ENCODE data around the gene MIOX. TPM values are rescaled to one million over a fixed set of nuclear protein-coding genes. Genes with fewer than 3 reads are reported as not detected.

Gene MIOX
- total RNA-seq, 1 experiment from 2014 or later: 1.4 TPM

- no peak overlapping the region for H3K56ac ChIP-seq (ENCODE audit: insufficient read length, low read depth, low read length)
- H2BK5ac ChIP-seq (ENCODE audit: insufficient read length, low read length): no peak overlapping the region
- H2AK5ac ChIP-seq (ENCODE audit: insufficient read length, low read length): no peak overlapping the region
- no peak overlapping the region for H4K91ac ChIP-seq (ENCODE audit: insufficient read length, low read depth, low read length)
- Mint-ChIP-seq H3K27ac (no peak overlapping the region), H3K9me3 (no peaks in the 10 kb centered on the region; a peak in 1 of 5 replicates), H3K4me1 (no peaks in the 10 kb centered on the region), H3K4me3 (no peak overlapping the region), H3K27me3 (ENCODE audit: low read depth) (no peaks in the 10 kb centered on the region), H3K36me3 (ENCODE audit: insufficient read depth in 1 of 3, low read depth in 3 of 3) (peaks cover 25 to 89% (median 84%) of the 10 kb centered on the region in 3 experiments)
- no peaks in the 10 kb centered on the region for H3K27me3 ChIP-seq (ENCODE audit: insufficient read depth, low read length)
- no peak overlapping the region for H3T11ph ChIP-seq (ENCODE audit: low read length)
- no peak overlapping the region for H3K23ac ChIP-seq (ENCODE audit: insufficient read length, low read depth, low read length)
- no peak overlapping the region for H4K5ac ChIP-seq (ENCODE audit: insufficient read length, low read depth, low read length)
- no peak overlapping the region for H3K4me2 ChIP-seq (ENCODE audit: insufficient read depth, insufficient read length, low read length)
- no peak overlapping the region for H3K4ac ChIP-seq (ENCODE audit: low read depth, low read length)
- H2BK12ac ChIP-seq (ENCODE audit: insufficient read length, low read depth, low read length): no peak overlapping the region
- H3K9me3 ChIP-seq (ENCODE audit: control insufficient read depth, low read depth, low read length): no peaks in the 10 kb centered on the region
- H2BK20ac ChIP-seq (ENCODE audit: low read depth, low read length, poor library complexity, severe bottlenecking): no peak overlapping the region
- no peak overlapping the region for H2AFZ ChIP-seq (ENCODE audit: low read length)
- no peaks in the 10 kb centered on the region for H4K20me1 ChIP-seq (ENCODE audit: control insufficient read depth, insufficient read depth, insufficient read length)
- H3K9ac ChIP-seq (ENCODE audit: extremely low read depth, insufficient read length, low read length): no peak overlapping the region
- H3K18ac ChIP-seq (ENCODE audit: insufficient read length, low read depth, low read length): no peak overlapping the region
- no peak overlapping the region for H4K8ac ChIP-seq (replicated peaks; ENCODE audit: insufficient read length, low read depth, low read length)
- no CpG with 5 or more reads among the region's 26 CpGs for WGBS (ENCODE audit: extremely low coverage, insufficient read length, low lambda C conversion rate)
- no peak overlapping the region for H2BK120ac ChIP-seq (ENCODE audit: low read depth, low read length, poor library complexity, severe bottlenecking)
- H2BK15ac ChIP-seq (ENCODE audit: low read depth, low read length): no peak overlapping the region
- no peak for TF ChIP-seq CTCF (conservative IDR thresholded peaks at IDR 0.05)
- H3K14ac ChIP-seq (ENCODE audit: insufficient read depth, low read length): no peak overlapping the region
- no peak overlapping the region for H3K27ac ChIP-seq (ENCODE audit: insufficient read length, low read depth, low read length)
- no peak for DNase-seq
- no peaks in the 10 kb centered on the region for H3K79me1 ChIP-seq (ENCODE audit: insufficient read depth, low read depth, low read length, poor library complexity, severe bottlenecking)
- H3K23me2 ChIP-seq (ENCODE audit: insufficient read length, low read depth, low read length, poor library complexity, severe bottlenecking): no peaks in the 10 kb centered on the region
- no peaks in the 10 kb centered on the region for H3K4me1 ChIP-seq (ENCODE audit: insufficient read depth, low read length)
- H3K79me2 ChIP-seq (ENCODE audit: insufficient read depth, low read length): no peaks in the 10 kb centered on the region
Measured at GRCh38 chr22:50461536-50461935, 25.1 kb upstream of the MIOX start.

Data from H9 (cell line).